Measurements from ENCODE around the gene PDGFC.

- no peak for TF ChIP-seq CTCF (IDR thresholded peaks at IDR 0.05)
- TF ChIP-seq POLR2A (IDR thresholded peaks at IDR 0.05): no peak
- TF ChIP-seq EP300 (IDR thresholded peaks at IDR 0.05): no peak
Observed at GRCh38 chr4:156732634-156733033, 239.0 kb downstream of the PDGFC start.
